Ascending aorta (tissue), 2 donors: ENCODE results near the gene ADK. TPM values are rescaled to one million over a fixed set of nuclear protein-coding genes. Genes with fewer than 3 reads are reported as not detected.

Experiments used
- DNase-seq, 2 donors: peaks; one replicate each; pipeline ENCODE4 v3.0.0-alpha.2; 2019; ENCODE audit warnings: low spot score in 2 of 2
- H3K27ac ChIP-seq, 2 donors: fragments of 200-600 bp; sonication (generic); one replicate each; pipeline ENCODE4 v1.5.1; 2016 to 2017; ENCODE audit warnings: mild to moderate bottlenecking in 1 of 2
- H3K27me3 ChIP-seq: fragments of 200-600 bp; sonication (generic); one replicate; pipeline ENCODE4 v1.5.1; 2017
- H3K36me3 ChIP-seq, 2 donors: fragments of 200-600 bp; sonication (generic); one replicate each; pipeline ENCODE4 v1.5.1; 2016
- H3K4me1 ChIP-seq, 2 donors: fragments of 200-600 bp; sonication (generic); one replicate each; pipeline ENCODE4 v1.5.1; 2016 to 2017; ENCODE audit warnings: mild to moderate bottlenecking in 1 of 2
- H3K4me3 ChIP-seq, 2 donors: fragments of 200-600 bp; sonication (generic); one replicate each; pipeline ENCODE4 v1.5.1; 2016 to 2017; ENCODE audit warnings: mild to moderate bottlenecking in 1 of 2
- H3K9me3 ChIP-seq, 2 donors: fragments of 200-600 bp; sonication (generic); one replicate each; pipeline ENCODE4 v1.5.1; 2016
- intact Hi-C: fragments of 100-400 bp; cut with DNase I; formaldehyde crosslinking; loops from one replicate; pipeline ENCODE4 v1.15.1; 2023
- total RNA-seq: library from RNA; depleted of rRNA; stranded (reverse); fragments of >200 nt; gene quantifications from one replicate; pipeline ENCODE4 v1.1.0, GENCODE V29; 2016
- TF ChIP-seq, protein P1 (sequence below), 3 experiments: fragments of 200-600 bp in 2 of 3; fragments of 450-650 bp in 1 of 3; sonication (generic) in 2 of 3; IDR thresholded peaks; one replicate each; pipeline ENCODE4 v1.5.1; 2016 to 2019; ENCODE audit warnings: antibody characterized with exemption in 3 of 3, mild to moderate bottlenecking in 1 of 3, moderate library complexity in 1 of 3

ADK gene
- total RNA-seq, 1 donor from 2014 or later: 2.4 TPM

DNA sequence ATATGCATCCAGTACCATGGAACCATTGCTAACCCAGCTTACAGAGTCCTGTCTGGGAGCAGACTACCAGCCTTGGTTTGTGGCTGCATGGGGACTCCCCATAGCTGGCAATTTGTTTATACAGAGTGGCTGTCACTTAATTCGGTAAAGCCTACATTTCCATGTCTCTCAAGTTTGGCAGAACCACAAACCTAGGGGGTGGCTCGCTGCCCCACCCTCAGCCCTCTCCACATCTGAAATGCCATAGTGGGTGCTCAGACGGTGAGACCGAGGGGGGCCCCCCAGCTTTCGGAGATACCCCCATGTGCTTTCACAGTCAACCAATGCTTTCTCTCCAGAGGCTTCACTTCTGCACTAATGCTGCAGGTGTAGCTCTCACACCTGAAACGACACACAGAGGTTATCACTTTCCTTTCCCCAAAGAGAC lies 599.8 kb downstream of the ADK start:
- TF ChIP-seq, protein P1, sequence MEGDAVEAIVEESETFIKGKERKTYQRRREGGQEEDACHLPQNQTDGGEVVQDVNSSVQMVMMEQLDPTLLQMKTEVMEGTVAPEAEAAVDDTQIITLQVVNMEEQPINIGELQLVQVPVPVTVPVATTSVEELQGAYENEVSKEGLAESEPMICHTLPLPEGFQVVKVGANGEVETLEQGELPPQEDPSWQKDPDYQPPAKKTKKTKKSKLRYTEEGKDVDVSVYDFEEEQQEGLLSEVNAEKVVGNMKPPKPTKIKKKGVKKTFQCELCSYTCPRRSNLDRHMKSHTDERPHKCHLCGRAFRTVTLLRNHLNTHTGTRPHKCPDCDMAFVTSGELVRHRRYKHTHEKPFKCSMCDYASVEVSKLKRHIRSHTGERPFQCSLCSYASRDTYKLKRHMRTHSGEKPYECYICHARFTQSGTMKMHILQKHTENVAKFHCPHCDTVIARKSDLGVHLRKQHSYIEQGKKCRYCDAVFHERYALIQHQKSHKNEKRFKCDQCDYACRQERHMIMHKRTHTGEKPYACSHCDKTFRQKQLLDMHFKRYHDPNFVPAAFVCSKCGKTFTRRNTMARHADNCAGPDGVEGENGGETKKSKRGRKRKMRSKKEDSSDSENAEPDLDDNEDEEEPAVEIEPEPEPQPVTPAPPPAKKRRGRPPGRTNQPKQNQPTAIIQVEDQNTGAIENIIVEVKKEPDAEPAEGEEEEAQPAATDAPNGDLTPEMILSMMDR (IDR thresholded peaks at IDR 0.05): no peak
- H3K27me3 ChIP-seq: no peaks in the 10 kb centered on the region
- H3K4me3 ChIP-seq: no peak overlapping the region
- H3K9me3 ChIP-seq: no peaks in the 10 kb centered on the region
- H3K4me1 ChIP-seq: peaks cover 0 to 6% of the 10 kb centered on the region in 2 donors
- no peak overlapping the region for H3K27ac ChIP-seq
- H3K36me3 ChIP-seq: no peaks in the 10 kb centered on the region
- no peak for DNase-seq
- intact Hi-C loops: no loop called here

DNA sequence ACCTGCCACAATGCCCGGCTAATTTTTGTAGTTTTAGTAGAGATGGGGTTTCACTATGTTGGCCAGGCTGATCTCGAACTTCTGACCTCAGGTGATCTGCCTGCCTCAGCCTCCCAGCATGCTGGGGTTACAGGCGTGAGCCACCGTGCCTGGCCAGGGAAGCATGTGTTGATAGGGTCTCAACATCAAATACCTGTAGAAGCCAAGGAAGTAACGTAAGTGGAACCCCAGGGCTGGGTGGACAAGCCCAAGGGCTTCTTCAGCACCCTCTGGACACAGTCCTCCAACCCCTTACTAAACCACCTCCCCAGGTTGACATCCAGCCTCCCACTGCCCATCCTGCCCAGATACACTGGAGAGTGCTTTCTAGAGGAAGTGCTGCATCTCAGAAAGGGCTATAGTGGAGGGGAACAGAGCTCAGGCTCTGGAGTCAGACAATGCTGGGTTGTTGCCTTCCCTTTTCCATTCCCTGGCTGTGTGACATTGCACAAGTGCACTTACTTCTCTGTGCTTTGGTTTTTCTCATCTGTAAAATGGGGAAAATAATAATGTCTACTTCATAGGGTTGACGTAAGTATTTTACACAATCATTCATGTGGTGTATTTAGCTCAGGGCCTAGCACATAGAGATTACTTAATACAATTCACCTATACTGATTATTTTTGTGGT lies 601.5 kb downstream of the ADK start:
- no peak for DNase-seq
- H3K9me3 ChIP-seq: no peaks in the 10 kb centered on the region
- no peak overlapping the region for H3K27ac ChIP-seq
- no peaks in the 10 kb centered on the region for H3K36me3 ChIP-seq
- H3K4me3 ChIP-seq: no peak overlapping the region
- no peaks in the 10 kb centered on the region for H3K27me3 ChIP-seq
- TF ChIP-seq, protein P1 (IDR thresholded peaks at IDR 0.05): no peak
- intact Hi-C loops: no loop called here
- peaks cover 0 to 6% of the 10 kb centered on the region in 2 donors for H3K4me1 ChIP-seq

DNA sequence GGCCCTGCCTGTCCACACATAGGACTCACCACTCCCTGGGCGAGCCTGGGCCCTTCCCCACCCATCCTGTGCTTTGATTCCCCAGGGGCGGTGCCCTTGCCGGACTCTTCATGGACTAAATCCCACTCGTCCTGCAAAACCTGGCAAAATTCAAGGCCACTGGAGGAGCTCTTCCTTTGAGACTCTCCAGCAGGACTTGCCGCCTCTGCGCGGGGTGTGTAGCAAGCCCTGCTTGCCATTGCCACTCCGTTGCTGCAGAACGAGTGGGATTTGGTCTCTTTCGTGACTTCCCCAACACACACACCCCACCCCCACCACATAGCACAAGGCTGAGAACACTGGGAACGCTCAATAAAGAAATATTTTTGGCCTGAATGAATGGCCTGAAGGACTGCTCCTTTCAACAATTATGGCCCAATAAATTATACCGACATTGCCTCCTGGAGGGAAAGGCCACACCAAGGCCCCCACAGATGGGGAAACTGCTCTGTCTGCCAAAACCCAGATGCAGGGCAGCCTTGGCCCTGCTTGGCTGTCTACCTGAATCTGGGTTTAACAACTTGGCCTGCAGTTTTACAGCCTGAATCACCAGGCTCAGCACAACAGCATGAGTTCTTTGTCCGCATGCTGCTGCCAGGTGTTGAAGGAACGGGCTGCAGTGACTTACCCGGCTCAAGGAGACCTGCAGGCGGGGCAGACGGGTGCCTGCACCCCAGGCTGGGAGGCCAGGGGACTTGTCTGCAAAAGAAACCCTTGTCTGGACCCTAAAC lies 602.6 kb downstream of the ADK start:
- DNase-seq: no peak
- Histone ChIP-seq H3K36me3 (no peaks in the 10 kb centered on the region), H3K27ac (peak overlapping the region in 1 of 2 donors; percentile 2), H3K4me1 (peaks cover 0 to 6% of the 10 kb centered on the region in 2 donors), H3K4me3 (no peak overlapping the region), H3K9me3 (no peaks in the 10 kb centered on the region), H3K27me3 (no peaks in the 10 kb centered on the region)
- intact Hi-C loops: no loop called here
- TF ChIP-seq, protein P1 (IDR thresholded peaks at IDR 0.05): no peak

DNA sequence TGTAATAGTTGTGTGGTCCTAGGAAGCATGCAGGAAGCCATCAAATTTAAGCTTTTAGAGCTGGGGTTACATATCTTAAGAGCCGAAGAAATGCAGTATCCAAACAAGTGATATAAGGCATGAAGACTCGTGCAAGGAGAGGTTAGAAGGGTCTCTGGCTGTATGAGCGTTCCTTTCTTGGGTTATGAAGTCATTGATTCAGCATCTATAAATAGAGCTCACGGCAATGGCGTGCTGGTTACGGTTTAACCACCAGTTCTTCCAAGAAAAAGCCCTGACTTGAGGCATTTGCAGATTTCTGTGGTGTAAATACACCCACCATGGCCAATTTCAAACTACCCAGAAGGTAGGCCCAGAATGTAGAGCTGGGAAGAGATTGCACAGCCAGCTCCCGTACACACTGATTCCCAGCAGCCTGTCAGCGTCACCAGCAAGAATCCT lies 603.4 kb downstream of the ADK start:
- H3K9me3 ChIP-seq: no peaks in the 10 kb centered on the region
- peaks cover 0 to 6% of the 10 kb centered on the region in 2 donors for H3K4me1 ChIP-seq
- H3K27ac ChIP-seq: no peak overlapping the region
- TF ChIP-seq, protein P1 (IDR thresholded peaks at IDR 0.05): no peak
- DNase-seq: no peak
- no peaks in the 10 kb centered on the region for H3K36me3 ChIP-seq
- intact Hi-C loops: no loop called here
- no peak overlapping the region for H3K4me3 ChIP-seq
- no peaks in the 10 kb centered on the region for H3K27me3 ChIP-seq

DNA sequence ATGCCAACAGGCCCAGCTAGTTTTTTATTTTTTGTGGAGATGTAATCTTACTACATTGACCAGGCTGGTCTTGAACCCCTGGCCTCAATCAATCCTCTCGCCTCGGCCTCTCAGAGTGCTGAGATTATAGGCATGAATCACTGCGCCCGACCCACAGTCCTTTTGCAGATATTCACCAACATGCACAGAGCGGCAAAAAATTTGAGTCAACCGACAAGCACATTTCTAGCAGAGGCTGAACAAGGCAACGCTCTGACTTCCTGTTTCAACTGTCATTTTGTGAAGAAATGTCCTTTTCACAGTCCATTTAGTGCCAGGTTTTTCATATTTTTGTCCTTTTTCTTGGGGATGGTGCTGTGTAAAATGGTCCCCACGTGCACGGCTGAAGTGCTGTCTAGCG lies 604.3 kb downstream of the ADK start:
- H3K4me3 ChIP-seq: no peak overlapping the region
- no peak overlapping the region for H3K27ac ChIP-seq
- no peaks in the 10 kb centered on the region for H3K36me3 ChIP-seq
- H3K27me3 ChIP-seq: no peaks in the 10 kb centered on the region
- H3K9me3 ChIP-seq: no peaks in the 10 kb centered on the region
- DNase-seq: no peak
- intact Hi-C loops: no loop called here
- peaks cover 0 to 6% of the 10 kb centered on the region in 2 donors for H3K4me1 ChIP-seq
- TF ChIP-seq, protein P1 (IDR thresholded peaks at IDR 0.05): no peak

Other genes starting within 250 kb of the ADK start
- 1.5 TPM for gene PLAU, start 240.1 kb upstream of the ADK start, total RNA-seq
- gene VCL, start 153.1 kb upstream of the ADK start, total RNA-seq: 333 TPM
- 11.9 TPM for gene AP3M1, start 393 bp upstream of the ADK start, total RNA-seq